HG03095 (cell line): ENCODE measurements around the gene C10orf71.

Experiments used
- ATAC-seq: cut with Tn5 transposase; IDR thresholded peaks from one replicate; pipeline ENCODE4 v1.9.1; 2021; ENCODE audit warnings: moderate library complexity; ENCODE audit not compliant: unreplicated experiment

Gene C10orf71

DNA sequence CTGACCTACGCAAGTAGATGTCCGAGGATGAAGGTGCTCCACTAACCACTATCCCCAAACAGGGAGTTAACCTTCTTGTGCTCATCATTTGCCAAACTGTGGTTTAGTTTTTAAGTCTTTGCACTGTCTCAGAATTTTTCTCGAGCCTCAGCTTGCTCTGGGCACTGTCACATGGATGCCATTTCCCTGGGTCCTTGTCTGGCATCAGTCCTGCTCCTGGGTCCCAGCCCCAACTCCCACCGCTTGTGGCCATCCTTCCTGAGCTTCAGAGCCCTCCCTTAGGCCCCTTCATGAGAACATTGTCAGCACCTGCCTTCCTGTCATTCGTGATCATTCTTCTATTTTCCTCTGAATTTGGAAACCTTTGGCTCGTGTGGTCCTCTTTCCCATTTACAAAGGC, 33.8 kb downstream of the C10orf71 start:
- ATAC-seq = no peak

DNA sequence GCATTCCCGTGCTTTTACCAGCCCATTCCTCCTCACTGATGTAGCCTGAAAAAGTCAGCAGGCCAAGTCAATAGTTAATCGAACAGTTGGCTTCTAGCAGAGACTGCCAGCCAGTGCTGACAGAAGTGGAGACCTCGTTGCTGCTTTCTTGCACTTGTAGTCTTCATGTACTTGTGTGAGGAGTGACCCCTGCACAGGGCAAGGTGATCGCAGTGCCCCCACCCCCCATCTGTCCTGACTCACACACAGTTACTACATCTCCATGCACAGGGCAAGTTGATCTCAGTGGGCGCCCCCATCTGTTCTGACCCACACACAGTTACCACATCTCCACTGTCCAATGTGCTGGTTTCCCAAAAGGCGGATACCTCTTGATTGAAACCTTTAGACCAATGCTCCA, 34.2 kb downstream of the C10orf71 start:
- no peak for ATAC-seq

DNA sequence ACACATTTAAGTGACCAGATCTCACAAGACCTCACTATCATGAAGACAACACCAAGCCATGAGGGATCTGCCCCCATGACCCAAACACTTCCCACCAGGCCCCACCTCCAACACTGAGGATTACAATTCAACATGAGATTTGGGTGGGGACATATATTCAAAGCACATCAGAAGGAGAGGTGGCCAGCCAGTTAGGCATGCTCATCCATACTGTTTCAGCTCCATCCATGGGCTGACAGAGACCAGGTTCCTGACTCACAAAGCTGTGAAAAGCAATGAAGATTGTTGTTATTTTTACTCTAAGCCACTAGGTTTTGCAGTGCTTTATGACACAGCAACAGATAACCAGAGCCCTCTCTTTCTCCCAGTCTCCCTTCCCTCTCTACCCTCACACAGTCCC, 36.0 kb downstream of the C10orf71 start:
- no peak for ATAC-seq

DNA sequence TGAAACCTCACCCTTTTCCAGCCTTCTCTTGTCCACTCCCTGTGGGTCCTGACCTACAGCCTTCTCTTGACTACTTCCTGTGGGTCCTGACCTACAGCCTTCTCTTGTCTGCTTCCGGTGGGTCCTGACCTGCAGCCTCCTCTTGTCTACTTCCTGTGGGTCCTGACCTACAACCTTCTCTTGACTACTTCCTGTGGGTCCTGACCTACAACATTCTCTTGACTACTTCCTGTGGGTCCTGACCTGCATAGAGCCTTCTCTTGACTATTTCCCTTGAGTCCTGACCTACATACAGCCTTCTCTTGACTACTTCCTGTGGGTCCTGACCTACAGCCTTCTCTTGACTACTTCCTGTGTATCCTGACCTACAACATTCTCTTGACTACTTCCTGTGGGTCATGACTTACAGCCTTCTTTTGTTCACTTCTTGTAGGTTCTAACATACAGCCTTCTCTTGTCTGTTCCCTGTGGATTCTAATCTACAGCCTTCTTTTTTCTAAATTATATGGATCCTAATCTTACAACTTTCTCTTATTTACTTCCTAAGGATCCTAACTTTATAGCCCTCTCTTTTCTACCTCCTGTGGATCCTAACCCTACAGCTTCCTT, 36.5 kb downstream of the C10orf71 start:
- ATAC-seq = no peak

DNA sequence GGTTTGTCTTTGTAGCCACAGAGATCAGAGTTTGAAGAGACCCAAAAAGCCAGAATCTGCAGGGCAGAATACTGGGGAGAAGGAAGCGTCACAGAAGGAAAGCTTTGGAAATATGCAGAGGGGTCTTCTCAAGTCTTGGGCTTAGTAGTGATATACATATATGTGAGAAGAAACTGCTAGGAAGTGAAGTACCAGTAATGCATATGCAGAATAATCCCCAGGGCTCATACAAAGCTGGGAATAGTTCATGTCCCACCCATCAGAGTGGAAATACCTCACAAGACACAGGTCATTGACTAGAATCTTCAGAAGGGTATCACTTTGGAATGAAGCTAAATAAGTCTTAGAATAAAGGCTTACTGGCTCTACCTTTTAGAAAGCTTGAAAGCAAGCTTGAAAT, 39.6 kb downstream of the C10orf71 start:
- no peak for ATAC-seq

DNA sequence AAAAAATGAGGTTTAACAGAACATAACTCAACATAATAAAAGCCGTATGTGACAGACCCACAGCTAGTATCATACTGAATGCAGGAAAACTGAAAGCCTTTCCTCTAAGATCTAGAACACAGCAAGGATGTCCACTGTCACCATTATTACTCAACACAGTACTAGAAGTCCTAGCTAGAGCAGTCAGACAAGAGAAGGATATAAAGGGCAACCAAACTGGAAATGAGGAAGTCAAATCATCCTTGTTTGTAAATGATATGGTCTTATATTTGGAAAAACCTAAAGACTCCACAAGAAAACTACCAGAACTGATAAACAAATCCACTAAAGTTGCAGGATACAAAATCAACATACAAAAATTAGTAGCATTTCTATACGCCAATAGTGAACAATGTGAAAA, 45.9 kb downstream of the C10orf71 start:
- no peak for ATAC-seq

DNA sequence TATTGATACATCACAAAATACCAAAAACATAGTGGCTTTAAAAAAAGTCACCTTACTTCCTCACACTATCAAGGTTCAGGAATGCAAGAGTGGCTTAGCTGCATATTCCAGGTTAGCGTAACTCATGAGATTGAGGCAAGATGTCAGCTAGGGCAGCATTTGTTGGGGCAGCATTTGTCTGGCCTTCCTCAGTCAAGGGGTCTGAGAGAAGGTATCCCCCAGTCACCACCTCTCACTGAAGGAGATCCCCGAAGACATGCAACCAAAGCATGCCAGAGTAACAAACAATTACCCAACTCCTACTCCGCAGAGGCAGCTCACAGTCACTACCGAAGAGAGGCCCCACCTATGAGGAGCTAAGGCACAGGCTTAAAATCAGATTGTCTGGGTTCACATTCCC, 48.4 kb downstream of the C10orf71 start:
- no peak for ATAC-seq

DNA sequence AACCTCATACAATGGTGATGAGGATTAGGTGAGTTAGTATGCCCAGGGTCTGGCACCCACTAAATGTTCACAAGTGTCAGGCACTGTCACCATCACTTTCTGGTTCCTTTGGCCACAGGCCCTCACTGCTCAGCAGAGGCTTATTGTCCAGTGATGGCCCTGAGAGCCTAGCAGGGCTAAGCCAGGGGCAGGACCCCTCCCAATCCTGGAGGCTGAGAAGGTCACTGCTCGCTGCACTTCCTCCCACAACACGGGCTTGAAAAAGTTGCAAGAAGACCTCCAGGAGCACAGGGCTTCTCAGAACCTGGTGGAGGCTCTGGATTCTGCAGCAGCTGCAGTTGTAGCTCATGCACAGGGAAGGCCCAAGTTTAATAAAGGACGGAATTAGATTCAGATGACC, 48.9 kb downstream of the C10orf71 start:
- ATAC-seq = no peak

DNA sequence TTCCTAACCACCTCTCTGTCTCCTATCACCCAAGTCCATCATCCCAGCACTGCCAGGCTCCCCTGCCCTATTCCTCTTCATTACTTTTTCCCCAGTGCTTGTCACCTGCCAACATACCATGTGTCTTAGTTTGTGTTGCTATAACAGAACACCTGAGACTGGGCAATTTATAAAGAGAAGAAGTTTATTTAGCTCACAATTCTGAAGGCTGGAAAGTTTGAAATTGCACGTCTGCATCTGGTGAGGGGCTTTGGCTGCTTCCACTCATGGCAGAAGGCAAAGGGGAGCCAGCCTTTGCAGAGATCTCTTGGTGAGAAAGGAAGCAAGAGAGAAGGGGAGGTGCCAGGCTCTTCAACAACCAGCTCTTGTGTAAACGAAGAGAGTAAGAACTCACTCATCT, 49.6 kb downstream of the C10orf71 start:
- no peak for ATAC-seq

DNA sequence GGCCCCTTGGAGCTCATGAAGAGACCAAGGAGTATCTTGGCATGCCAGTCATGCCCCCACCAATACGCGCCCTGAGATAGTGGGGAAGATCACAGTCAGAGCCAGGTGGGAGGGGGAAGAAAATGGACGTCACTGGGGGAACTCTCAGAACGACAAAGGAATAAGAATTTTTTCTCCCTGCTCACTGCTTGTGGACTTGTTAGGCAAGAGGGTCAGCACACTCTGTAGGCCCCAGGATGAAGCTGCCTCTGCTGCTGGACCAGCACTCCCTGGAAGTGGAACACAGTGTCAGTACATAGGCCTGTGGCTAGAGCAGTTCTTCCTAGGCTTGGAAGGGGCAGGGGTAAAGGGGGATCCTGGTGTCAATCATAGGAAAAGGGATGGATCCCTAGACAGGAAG, 50.4 kb downstream of the C10orf71 start:
- ATAC-seq = no peak

DNA sequence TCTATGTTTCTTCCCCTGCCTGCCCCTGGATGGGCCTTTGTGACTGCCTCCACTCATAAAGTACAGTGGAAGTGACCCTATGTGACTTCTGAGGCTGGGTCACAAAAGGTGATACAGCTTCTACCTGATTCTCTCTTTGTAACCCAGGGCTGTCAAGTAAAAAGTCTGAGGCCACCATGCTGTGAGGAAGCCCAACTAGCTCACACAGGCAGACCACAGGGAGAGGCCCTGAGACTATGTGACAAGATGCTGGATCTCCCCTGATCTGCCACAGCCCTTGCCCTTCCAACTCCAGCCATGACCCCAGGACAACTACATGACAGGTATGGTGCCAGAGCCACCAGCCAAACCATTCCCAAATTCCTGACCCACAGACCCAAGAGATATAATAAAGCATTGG, 51.2 kb downstream of the C10orf71 start:
- no peak for ATAC-seq

DNA sequence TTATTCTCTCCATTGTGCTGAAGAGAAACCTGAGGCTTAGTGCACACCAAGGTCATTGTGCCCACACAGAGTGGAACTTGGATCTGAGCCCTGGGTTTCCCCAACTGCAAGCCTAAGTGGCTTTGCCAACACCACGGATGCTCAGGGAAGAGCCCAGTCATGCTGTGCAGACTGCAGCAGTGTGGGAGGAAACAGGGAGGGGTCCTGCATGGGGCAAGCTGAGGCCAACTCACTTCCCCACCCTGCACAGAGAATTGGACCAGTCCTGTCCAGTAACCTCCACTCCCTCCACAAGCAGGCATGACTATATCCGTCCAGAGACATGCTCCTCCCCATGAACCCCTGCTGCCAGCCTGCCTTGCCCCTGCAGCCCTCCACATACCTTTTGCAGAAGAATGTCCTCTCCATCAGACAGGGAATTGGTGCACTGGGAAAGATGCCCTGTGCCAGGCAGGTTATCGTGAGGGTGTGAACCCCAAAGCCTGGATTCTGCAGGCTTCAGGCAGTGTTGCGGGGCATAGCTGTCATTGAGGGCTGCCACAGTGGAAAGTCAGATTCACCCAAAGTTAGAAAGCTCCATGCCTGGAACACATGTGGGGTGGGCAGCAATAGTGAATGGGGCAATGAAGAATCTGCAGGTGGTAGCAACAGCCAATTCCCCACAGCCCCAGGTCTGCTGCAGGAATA, 52.0 kb downstream of the C10orf71 start:
- ATAC-seq = no peak

DNA sequence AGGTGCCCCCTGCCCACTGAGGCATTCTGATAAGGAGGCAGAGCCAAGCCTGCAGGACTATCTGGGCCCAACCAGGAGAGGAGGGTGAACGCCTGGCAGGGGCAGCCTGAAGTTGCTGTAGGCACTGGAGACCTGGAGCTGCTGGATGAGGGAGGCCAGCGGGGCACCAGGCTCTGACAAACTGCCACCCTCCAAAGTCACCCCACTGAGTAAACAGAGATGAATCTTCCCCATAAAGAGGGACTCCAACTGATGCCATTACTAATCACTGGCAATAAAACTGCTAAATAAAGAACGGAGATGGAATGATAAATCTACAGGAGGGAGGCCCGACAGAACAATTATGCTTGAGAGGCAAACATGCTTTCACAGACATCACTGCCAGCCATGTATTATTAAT, 52.7 kb downstream of the C10orf71 start:
- no peak for ATAC-seq

DNA sequence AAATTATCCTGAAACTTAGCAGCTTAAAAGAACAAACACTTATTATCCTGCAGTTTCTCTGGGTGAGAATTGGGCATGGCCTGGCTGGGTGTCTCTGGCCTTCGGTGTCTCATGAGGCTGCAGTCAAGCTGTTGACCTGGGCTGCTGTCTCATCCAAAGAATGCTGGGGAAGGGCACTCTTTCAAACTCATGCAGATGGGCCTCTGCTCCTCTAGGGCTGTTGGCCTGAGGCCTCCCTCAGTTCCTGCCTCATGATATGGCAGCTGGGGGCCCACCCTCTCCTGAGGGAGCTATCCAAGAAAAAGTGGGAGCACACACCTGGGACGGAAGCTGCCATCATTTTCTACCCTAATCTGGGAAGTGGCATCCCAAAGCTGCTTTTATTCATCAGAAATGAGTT, 53.4 kb downstream of the C10orf71 start:
- no peak for ATAC-seq

DNA sequence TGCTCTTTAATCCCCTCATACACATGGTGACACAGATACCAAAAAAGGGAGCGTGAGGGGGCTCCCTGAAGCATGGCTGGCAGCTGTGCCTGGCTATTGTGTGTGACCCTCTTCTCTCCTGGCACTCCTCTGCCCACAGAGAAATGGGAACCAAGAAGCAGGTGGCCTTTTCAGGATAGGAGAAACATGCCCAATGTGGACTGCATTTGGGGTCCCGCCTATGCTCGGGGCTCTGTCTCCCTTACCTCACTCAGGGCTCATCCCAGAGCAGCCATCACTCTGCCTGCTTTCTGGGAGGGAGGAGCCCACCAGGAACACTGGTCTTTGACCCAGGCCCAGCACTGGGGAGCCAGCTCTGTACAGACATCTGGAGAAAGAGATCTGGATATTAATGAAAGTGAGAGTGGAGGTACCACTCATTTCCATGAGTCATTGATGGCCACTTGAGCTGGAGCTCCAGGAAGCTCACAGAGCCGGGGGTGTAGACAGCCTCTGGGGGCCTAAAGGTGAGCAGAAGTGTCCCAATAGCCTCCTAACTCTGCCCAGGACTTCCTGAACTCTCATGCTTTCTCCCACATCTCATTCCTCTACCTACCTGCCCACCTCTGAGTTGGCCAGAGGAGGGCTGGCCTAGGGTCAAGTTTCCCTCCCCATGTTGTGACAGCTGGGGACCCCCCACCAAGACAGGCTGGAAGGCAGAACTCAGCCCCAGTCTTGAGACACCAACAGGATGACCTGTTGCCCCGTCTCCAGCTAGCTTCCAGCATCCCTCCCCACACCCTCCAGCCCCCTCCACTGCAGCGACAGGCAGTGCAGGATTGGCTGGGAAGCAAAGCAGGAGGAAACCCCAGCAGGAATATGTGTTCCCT, 54.3 kb downstream of the C10orf71 start:
- ATAC-seq = no peak

DNA sequence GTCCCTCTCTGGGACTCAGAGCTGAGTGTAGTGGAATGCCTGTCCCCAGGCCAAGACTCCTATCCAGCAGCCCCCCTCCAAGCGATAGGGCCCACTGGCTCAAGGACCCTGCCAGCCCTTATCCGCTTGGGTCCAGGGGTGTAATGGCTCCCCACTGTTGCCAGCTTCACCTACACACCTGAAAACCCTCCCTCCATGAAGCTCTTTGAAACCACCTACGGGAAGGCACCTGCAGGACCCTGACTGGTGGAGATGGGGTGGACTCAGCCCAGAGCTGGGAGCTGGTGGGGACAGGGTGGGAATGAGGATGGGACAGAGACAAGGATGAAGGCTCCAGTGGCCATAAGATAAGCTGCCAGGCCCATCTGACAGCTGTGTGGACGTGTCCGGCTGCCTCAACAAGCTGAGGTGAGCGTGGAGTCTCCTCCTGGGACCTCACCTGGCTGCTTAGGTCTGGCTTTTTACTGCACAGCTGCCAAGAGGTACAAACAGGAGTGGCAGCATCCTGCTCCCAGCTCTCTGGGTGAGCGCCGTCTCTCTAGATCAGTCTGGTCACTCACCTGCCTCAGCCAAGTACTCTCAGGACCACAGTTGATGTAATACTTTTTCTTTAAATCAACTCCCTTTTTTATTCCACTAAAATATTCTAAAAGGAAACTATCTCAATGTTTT, 55.1 kb downstream of the C10orf71 start:
- no peak for ATAC-seq

DNA sequence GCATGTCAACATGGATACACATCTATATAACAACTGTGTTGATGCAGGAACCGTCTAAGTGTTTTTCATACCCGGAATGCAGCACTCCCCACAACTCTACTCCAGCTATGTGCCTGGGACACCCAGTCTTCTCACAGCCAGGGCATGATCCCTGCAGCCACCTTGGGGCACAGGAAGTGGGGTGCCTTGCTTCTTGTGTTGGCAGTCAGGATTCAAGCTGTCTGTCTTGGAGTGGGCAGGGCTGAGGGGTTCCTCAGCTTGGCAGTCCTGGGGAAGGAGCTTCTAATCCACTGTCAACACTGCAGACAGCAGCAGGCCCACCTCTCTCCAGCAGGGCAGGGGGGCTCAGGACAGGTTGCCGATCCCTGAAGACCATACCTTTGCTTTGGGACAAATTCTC, 55.6 kb downstream of the C10orf71 start:
- ATAC-seq = no peak

DNA sequence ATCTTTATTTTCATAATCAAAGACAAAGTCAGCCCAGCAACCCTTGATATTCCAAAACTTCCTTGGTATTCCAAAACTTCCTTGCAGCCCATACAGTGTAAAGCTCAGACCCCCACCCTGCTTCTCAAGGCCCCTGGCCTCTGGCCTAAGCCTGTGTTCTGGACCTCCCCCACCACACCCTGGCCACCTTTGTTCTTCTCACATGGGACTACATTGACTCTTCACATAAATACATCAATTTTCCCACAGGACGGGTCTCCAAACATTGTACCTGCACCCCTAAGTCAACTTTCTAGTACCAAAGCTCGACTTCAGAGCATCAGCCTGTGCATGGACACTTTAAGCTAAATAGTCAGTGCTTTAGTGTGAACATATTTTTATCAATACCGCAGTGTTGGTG, 56.3 kb downstream of the C10orf71 start:
- no peak for ATAC-seq

DNA sequence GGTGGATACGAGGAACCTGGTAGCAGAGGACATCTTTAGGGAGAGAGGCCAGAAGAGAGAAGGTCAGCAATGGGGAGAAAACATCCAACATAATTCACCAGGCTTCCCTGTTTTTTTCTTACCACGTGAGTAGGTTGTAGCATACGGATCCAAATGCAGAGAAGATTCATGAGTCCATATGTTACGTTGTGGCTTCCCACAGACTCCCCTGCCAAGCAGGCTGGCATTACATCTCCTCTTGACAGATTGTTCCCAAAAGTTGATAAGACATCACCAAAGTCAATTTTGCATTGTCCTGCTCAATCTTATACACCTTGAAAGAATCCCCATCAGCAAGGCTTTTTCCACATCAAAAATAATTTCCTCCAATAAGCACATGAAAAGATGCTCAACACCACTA, 57.2 kb downstream of the C10orf71 start:
- ATAC-seq = no peak

DNA sequence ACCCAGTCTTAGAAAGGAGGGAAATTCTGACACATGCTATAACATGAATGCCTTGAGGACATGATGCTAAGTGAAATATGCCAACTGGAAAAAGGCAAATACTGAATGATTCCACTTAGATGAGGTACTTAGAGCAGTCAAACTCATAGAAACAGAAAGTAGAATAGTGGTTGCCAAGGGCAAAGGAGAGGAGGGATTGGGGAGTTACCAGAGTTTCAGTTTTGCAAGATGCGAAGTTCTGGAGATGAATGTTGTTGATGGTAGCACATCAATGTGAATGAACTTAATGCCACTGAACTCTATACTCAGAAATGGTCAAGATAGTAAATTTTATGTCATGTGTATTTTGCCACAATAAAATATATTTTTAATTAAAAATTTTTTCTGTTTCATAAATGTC, 58.0 kb downstream of the C10orf71 start:
- ATAC-seq = no peak

DNA sequence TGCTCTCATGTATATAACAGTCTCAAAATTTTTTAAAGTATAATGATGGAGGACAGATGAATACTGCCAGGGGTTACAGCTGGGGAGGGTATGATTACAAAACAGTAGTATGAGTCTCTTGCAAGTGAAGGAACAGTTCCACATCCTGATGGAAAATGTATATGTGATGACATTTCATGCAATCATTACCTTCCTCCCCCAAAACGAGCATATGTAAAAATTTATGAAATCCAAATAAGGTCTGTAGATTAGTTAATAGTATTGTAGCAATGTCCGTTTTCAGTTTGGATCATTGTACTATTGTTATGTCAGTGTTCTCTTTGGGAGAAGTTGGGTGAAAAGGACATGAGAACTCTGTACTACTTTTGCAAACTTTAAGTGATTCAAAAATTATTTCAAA, 58.9 kb downstream of the C10orf71 start:
- no peak for ATAC-seq
